Regular cardiac myocyte (primary cell): ENCODE data around the gene PAIP2B. TPM values are rescaled to one million over a fixed set of nuclear protein-coding genes. Genes with fewer than 3 reads are reported as not detected.

Experiments used
- total RNA-seq: library from RNA; depleted of rRNA; stranded (reverse); fragments of >200 nt; gene quantifications from 2 replicates; pipeline ENCODE4 v1.2.3, GENCODE V29; 2014

The PAIP2B gene, protein sequence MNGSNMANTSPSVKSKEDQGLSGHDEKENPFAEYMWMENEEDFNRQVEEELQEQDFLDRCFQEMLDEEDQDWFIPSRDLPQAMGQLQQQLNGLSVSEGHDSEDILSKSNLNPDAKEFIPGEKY
- total RNA-seq, result 0.58 and 1.1 TPM in 2 replicates

DNA sequence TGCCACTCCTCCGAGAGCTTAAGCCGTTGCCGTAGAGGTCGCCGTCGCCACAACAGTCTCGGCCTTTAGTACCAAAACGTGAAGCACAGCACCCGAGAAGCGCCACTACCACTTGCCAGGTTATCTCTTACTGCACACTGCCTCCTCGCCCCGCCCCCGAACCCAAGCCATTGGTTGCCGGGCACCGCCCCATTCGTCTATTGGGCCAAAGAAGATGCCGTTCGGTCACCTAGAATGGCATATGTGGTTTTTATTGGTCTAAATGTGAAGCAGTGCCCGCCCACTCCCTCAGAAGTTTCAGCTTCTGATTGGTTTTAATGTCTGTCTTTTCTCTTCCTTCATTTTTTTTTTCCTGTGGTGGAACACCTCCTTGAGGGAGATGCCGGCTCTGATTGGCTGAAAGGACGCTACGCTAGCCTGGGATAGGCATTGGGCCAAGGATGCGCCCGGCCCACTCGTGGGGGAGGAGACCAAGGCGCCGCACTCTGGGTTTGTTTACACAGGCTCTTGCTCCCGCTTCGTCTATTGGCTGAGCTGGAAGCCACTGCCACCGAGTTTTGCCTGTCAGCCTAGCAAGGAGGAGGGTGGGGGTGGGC lies at the start of gene PAIP2B:
TSS of gene PAIP2B (minus strand) at position 139 of the 596 bp plus-strand sequence. CDS start 24,514 bp downstream, outside the sequence.

Other genes starting within 250 kb of the PAIP2B start
- gene ANKRD53, start 248.5 kb downstream of the PAIP2B start, total RNA-seq, result 0.28 and 0.38 TPM in 2 replicates
- 31.9 and 33.5 TPM in 2 replicates for gene TEX261, start 232.2 kb downstream of the PAIP2B start, total RNA-seq
- gene NAGK, start 158.5 kb downstream of the PAIP2B start, total RNA-seq, result 44.0 and 167 TPM in 2 replicates
- gene MCEE, start 96.9 kb downstream of the PAIP2B start, total RNA-seq, result 16.5 and 23.1 TPM in 2 replicates
- 19.2 and 33.2 TPM in 2 replicates for gene MPHOSPH10, start 96.5 kb downstream of the PAIP2B start, total RNA-seq
- 81.9 and 154 TPM in 2 replicates for gene ZNF638, start 104.7 kb upstream of the PAIP2B start, total RNA-seq
- gene DYSF, start 226.5 kb upstream of the PAIP2B start, total RNA-seq, result 5.6 and 12.7 TPM in 2 replicates